Astrocyte (in vitro differentiated cells and primary cell): Measurements from ENCODE around the gene SUSD5. TPM values are rescaled to one million over a fixed set of nuclear protein-coding genes. Genes with fewer than 3 reads are reported as not detected.
A peak's percentile ranks its signal among the peaks of the same experiment; 100 is the strongest.

Experiments used
- DNase-seq: peaks from one replicate; pipeline ENCODE4 v3.0.0-alpha.2; 2010; ENCODE audit warnings: low read depth
- FAIRE-seq: peaks from 2 replicates; lab custom pipeline; 2011; peaks lifted over from hg19 to GRCh38; lab: Jason Lieb, UNC
- H2AFZ ChIP-seq: 2 replicates; pipeline ENCODE4 v1.6.0; 2012; ENCODE audit warnings: low read depth, low read length, inconsistent platforms
- H3K27ac ChIP-seq: 2 replicates; pipeline ENCODE4 v1.5.1; 2011; ENCODE audit warnings: low read depth, low read length, inconsistent platforms
- H3K27me3 ChIP-seq: 2 replicates; pipeline ENCODE4 v1.6.0; 2011; ENCODE audit warnings: low read length, inconsistent platforms; ENCODE audit not compliant: insufficient read depth
- H3K36me3 ChIP-seq: 2 replicates; pipeline ENCODE4 v1.5.1; 2011; ENCODE audit warnings: low read length, inconsistent platforms; ENCODE audit not compliant: insufficient read depth
- H3K4me1 ChIP-seq: 2 replicates; pipeline ENCODE4 v1.5.1; 2011; ENCODE audit warnings: low read length, inconsistent platforms; ENCODE audit not compliant: insufficient read depth
- H3K4me2 ChIP-seq: 2 replicates; pipeline ENCODE4 v1.6.0; 2012; ENCODE audit warnings: low read length, inconsistent platforms
- H3K4me3 ChIP-seq: 2 replicates; pipeline ENCODE4 v1.5.1; 2011; ENCODE audit warnings: low read depth, mild to moderate bottlenecking, low read length, inconsistent platforms; ENCODE audit not compliant: insufficient read depth
- H3K79me2 ChIP-seq: 2 replicates; pipeline ENCODE4 v1.6.0; 2012; ENCODE audit warnings: mild to moderate bottlenecking, low read length, inconsistent platforms; ENCODE audit not compliant: insufficient read depth
- H3K9ac ChIP-seq: 2 replicates; pipeline ENCODE4 v1.6.0; 2012; ENCODE audit warnings: mild to moderate bottlenecking, low read length, inconsistent platforms
- H3K9me3 ChIP-seq: 2 replicates; pipeline ENCODE4 v1.5.1; 2012; ENCODE audit warnings: low read depth, mild to moderate bottlenecking, low read length, inconsistent platforms; ENCODE audit not compliant: insufficient read depth
- H4K20me1 ChIP-seq: 2 replicates; pipeline ENCODE4 v1.6.0; 2012; ENCODE audit warnings: low read length, inconsistent platforms; ENCODE audit not compliant: insufficient read depth
- H3K27ac Mint-ChIP-seq: one replicate; pipeline ENCODE4 v1.8.0; 2021; ENCODE audit warnings: mild to moderate bottlenecking, mixed read lengths; ENCODE audit not compliant: unreplicated experiment
- H3K27me3 Mint-ChIP-seq: one replicate; pipeline ENCODE4 v1.8.0; 2021; ENCODE audit warnings: low read depth, mixed read lengths; ENCODE audit not compliant: unreplicated experiment
- H3K36me3 Mint-ChIP-seq: one replicate; pipeline ENCODE4 v1.8.0; 2021; ENCODE audit warnings: low read depth, mixed read lengths; ENCODE audit not compliant: unreplicated experiment
- H3K4me1 Mint-ChIP-seq: one replicate; pipeline ENCODE4 v1.8.0; 2021; ENCODE audit warnings: low read depth, mixed read lengths; ENCODE audit not compliant: unreplicated experiment
- H3K4me3 Mint-ChIP-seq: one replicate; pipeline ENCODE4 v1.8.0; 2021; ENCODE audit warnings: mild to moderate bottlenecking, moderate library complexity, mixed read lengths; ENCODE audit not compliant: unreplicated experiment
- H3K9me3 Mint-ChIP-seq: one replicate; pipeline ENCODE4 v1.8.0; 2021; ENCODE audit warnings: mild to moderate bottlenecking, mixed read lengths; ENCODE audit not compliant: unreplicated experiment
- CTCF ChIP-seq: IDR thresholded peaks from 2 replicates; pipeline ENCODE4 v1.5.1; 2011; ENCODE audit warnings: low read depth, mild to moderate bottlenecking, inconsistent platforms, low read length, moderate library complexity; ENCODE audit not compliant: insufficient read depth
- EZH2 ChIP-seq: IDR thresholded peaks from 2 replicates; pipeline ENCODE4 v1.6.1; 2012; ENCODE audit warnings: mild to moderate bottlenecking, low read length, inconsistent platforms; ENCODE audit not compliant: insufficient read depth
- total RNA-seq: library from RNA; stranded (reverse); gene quantifications from 2 replicates; pipeline ENCODE4 v1.2.1, GENCODE V29; 2021

SUSD5 gene
- total RNA-seq, 1 donor from 2014 or later: 2.8 TPM

- Histone ChIP-seq H3K27me3 (no peaks in the 10 kb centered on the region), H3K9me3 (no peaks in the 10 kb centered on the region), H4K20me1 (no peaks in the 10 kb centered on the region), H3K4me1 (peaks cover 4% of the 10 kb centered on the region), H3K36me3 (no peaks in the 10 kb centered on the region), H3K79me2 (no peaks in the 10 kb centered on the region), H3K4me3 (no peak overlapping the region), H3K4me2 (no peak overlapping the region), H2AFZ (no peak overlapping the region), H3K9ac (no peak overlapping the region), H3K27ac (no peak overlapping the region)
- peaks cover 10% of the 10 kb centered on the region for H3K4me1 Mint-ChIP-seq
- DNase-seq (no peak), FAIRE-seq (no peak)
- H3K27me3 Mint-ChIP-seq: no peaks in the 10 kb centered on the region
- no peaks in the 10 kb centered on the region for H3K36me3 Mint-ChIP-seq
- no peak overlapping the region for H3K27ac Mint-ChIP-seq
- no peak overlapping the region for H3K4me3 Mint-ChIP-seq
- H3K9me3 Mint-ChIP-seq: peaks cover 5% of the 10 kb centered on the region
- TF ChIP-seq CTCF (no peak), EZH2 (no peak)
Measured at GRCh38 chr3:33153782-33154181, 64.8 kb downstream of the SUSD5 start.

- peaks cover 16% of the 10 kb centered on the region for H3K4me1 Mint-ChIP-seq
- no peak for FAIRE-seq
Measured at GRCh38 chr3:33152363-33153360, 65.9 kb downstream of the SUSD5 start.

More at GRCh38 chr3:33152363-33153360, 65.9 kb downstream of the SUSD5 start:
- H3K27ac Mint-ChIP-seq: peak overlapping the region; percentile 13
- no peaks in the 10 kb centered on the region for H3K79me2 ChIP-seq
- no peak overlapping the region for H2AFZ ChIP-seq
- H3K4me3 ChIP-seq: no peak overlapping the region
- TF ChIP-seq EZH2: no peak
- TF ChIP-seq CTCF: no peak
- no peaks in the 10 kb centered on the region for H3K27me3 Mint-ChIP-seq
- no peak overlapping the region for H3K4me3 Mint-ChIP-seq
- H3K27ac ChIP-seq: no peak overlapping the region
- H4K20me1 ChIP-seq: no peaks in the 10 kb centered on the region
- H3K36me3 Mint-ChIP-seq: peaks cover 2% of the 10 kb centered on the region
- DNase-seq: no peak
- H3K4me2 ChIP-seq: no peak overlapping the region
- no peaks in the 10 kb centered on the region for H3K9me3 ChIP-seq
- no peaks in the 10 kb centered on the region for H3K36me3 ChIP-seq
- peaks cover 7% of the 10 kb centered on the region for H3K4me1 ChIP-seq
- no peaks in the 10 kb centered on the region for H3K27me3 ChIP-seq
- H3K9ac ChIP-seq: no peak overlapping the region
- H3K9me3 Mint-ChIP-seq: peaks cover 5% of the 10 kb centered on the region
